HG02981 (cell line): ENCODE measurements around the gene ANKS1A.
"Not testable (repeated sequence)": the region's sequence is repeated elsewhere in the genome, so short reads cannot be mapped to it uniquely, and the experiment has no call there.

Source experiments
- ATAC-seq: cut with Tn5 transposase; IDR thresholded peaks from one replicate; pipeline ENCODE4 v1.9.1; 2021; ENCODE audit warnings: mild to moderate bottlenecking, moderate library complexity; ENCODE audit not compliant: unreplicated experiment

Gene ANKS1A

DNA sequence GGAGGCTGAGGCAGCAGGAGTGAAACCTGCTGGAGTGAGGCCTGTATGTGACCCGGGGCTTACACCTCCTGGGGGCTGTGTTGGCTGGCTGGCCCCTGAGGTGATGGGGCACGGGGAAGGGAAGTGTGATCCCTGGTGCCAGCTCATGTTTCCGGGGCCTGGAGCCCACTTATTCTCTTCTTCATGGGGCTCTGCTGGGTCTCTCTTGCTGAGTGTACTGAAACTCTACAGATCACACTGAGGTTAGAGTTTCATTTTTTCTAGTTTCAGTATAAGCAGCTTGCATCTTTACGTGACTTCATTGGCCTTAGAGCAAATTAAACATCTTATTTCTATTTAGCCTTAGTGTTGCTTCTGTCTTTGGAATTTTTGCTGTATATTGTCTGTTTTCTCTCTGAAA is 96.2 kb downstream of the ANKS1A start:
- no peak for ATAC-seq

DNA sequence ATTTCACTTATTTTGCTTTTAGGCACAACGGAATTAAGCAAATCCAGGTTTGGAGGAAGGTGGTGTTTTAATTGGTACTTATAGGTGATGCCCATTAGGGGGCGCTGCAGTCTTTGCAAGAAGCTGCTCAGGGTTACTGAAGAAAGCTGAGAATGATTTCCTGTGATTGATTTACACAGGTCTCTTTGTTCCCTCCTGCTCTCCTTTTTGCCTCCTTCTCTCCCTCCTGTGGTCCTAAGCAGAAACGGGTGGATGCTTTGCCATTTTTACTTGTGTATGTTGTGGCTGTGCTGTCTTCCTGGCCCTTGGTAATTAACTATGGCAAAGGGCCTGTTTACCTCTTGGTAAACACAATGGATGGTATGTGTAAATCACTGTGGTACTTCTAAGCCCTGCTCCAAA is 97.8 kb downstream of the ANKS1A start:
- no peak for ATAC-seq

DNA sequence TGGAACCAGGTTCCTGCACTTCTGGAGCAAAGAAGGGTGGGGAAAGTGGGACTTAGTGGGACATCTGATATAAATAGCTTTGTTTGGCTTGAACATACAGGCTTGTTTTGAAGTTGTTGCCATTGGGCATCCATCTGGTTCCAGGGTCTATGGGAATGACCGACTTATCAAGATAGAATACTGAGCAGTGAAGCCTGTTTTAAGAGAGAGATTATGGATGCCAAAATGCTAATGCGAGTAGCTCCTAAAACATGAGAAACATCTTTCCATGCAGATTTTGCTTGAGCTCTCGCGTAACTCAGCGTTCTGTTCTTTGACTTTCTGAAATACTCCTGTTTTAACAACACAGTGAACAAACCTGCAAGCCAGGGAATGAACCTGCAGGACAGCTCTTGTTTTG is 98.5 kb downstream of the ANKS1A start:
- ATAC-seq, result no peak

DNA sequence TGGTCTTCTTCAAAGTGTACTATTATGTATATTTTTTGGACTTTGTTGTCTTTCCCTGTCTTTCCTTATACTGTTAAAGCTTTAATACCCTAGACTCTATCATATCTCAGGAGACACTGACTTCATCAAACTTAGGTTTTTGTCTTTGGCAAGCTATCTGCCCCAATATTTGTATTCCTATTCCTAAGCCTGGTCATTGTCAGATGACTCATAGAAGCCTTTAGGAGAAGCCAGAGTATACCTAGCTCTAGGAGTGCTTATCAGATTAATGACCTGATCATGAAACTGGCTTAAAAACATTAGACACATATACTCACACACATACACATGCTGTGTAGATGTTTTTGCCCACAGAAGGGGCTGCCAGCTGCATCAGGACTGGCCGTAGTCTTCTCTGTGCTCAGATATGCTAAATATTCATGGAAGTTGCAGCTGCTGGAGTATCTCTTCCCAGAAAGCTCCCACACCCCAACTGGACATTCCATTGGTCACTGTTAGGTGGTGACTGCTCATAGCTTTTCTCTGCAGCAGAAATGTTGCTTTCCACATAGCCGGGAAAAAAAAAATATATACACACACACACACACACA is 102.0 kb downstream of the ANKS1A start:
- no peak for ATAC-seq

DNA sequence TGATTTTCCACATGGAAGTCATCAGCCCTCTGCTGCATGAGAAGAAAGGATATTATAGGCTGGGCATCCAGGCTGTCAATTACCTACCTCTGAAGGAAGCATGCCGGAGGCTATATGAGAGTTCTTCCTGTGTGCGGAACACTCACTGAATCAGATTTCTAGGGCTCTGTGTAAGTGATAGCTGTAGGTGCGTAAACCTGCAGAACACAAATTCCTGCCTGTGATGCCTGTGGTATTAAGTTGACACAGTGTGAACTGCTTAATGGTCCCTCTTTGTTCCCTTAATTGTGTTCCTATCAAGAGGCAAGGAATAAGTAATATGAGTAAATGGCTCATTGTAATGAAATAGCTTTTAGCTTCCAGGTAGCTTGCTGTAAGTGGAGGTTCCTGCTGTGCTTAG is 103.3 kb downstream of the ANKS1A start:
- ATAC-seq, result no peak

DNA sequence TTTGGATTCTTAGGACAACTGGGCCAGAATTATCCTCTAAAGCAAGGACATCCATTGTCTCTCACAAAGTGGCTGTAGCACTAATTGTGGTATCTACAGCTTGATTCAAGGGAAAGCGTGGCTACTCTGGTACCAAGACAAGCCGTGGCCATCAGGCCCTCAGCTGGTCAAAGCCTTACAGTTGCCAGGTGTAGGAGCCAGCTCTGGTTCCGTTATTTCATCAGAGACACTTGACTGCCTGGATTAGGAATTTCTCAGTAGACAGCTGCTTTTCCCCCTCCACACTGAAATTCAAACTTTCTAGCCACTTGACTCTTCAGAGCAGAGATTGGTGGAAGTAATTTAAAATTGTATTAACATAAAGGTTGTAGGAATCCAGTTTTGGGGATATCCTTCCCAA is 104.2 kb downstream of the ANKS1A start:
- ATAC-seq, result no peak

DNA sequence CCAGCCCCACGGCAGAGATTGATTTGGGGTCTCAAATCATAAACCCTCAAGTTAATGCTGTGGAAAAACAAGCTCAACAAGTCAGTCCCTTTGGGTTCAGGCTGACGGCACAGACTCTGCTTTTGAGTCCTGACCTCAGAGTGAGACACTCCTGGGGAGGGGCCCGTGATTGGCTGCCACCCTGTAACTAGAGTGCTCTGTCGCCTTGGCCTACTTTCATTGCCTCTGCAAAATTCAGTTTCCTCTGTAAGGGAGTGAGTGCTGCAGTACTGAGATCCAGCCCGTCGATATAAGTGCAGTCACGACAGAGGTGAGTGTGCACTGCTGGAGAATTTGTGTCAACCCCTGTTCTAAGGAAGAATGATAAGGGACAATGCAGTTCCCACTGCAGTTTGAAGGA is 105.6 kb downstream of the ANKS1A start:
- no peak for ATAC-seq

DNA sequence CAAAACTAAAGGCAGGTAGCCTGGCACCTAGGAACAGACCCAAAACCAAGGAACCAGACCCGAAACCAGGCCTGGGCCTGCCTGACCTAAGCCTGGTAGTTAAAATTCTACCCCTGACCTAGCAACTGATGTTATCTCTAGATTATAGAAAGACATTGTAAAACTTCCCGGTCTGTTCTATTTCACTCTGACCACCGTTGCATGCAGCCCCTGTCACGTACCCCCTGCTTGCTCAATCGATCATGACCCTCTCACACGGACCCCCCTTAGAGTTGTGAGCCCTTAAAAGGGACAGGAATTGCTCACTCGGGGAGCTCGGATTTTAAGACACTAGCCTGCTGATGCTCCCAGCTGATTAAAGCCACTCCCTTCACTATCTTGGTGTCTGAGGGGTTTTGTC is 109.4 kb downstream of the ANKS1A start:
- ATAC-seq, result not testable (repeated sequence)

DNA sequence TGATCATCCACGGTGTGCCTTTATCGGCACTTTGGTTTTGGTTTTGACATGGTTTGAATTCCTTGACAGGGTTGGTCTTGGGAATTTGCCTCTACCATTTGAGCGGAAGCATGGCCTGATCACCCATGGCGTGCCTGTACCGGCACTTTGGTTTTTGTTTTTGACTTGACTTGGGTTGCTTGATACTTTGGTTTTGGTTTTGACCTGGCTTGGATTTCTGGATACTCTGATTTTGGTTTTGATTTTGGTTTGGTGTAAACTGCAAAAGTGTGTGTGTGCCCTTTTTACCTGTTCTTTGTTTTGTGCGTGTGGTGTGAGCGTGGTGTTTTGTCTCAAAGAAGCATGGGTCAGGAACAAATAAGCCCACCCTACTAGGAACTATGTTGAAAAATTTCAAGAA is 110.1 kb downstream of the ANKS1A start:
- not testable (repeated sequence) for ATAC-seq

DNA sequence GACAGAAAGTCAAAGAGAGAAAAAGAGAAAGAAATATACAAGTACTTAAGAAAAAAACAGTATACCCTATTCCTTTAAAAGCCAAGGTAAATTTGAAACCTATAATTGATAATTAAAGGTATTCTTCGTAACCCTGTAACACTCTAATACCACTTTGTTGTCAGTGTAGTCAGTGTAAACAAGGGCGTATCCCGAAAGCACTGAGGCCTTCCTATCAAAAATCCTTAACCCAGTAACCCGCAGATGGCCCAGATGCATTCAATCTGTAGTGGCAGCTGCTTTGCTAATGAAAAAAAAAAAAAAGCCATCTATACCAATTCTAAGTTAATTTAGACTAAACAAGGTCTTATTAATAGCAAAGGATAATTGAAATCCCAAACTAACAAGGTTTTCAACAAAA is 110.9 kb downstream of the ANKS1A start:
- ATAC-seq, result not testable (repeated sequence)

DNA sequence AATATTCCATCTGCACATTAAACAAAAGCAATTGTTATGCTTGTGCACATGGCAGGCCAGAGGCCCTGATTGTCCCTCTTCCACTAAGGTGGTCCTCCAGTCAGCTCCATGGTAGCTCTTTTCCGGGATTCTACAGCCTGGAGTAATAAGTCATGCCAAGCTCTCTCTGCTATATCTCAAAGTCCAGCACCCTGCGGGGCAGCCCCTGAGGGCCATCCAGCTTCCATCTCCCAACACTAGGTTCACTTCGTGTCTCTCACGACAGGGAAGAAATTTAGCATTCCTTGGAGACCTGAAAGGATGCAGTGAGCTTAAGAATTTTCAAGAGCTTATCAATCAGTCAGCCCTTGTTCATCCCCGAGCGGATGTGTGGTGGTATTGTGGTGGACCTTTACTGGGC is 112.3 kb downstream of the ANKS1A start:
- not testable (repeated sequence) for ATAC-seq

DNA sequence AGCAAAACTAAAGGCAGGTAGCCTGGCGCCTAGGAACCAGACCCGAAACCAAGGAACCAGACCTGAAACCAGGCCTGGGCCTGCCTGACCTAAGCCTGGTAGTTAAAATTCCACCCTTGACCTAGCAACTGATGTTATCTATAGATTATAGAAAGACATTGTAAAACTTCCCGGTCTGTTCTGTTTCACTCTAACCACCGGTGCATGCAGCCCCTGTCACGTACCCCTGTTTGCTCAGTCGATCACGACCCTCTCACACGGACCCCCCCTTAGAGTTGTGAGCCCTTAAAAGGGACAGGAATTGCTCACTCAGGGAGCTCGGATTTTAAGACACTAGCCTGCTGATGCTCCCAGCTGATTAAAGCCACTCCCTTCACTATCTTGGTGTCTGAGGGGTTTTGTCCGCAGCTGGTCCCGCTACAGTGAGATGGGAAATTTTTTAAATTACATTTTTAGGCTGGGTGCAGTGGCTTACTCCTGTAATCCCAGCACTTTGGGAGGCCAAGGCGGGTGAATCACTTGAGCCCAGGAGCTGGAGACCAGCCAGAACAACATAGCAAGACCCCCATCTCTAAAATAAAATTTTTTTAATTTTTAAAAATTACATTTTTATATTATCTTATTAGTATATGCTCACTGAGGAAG is 115.0 kb downstream of the ANKS1A start:
- ATAC-seq, result not testable (repeated sequence)

DNA sequence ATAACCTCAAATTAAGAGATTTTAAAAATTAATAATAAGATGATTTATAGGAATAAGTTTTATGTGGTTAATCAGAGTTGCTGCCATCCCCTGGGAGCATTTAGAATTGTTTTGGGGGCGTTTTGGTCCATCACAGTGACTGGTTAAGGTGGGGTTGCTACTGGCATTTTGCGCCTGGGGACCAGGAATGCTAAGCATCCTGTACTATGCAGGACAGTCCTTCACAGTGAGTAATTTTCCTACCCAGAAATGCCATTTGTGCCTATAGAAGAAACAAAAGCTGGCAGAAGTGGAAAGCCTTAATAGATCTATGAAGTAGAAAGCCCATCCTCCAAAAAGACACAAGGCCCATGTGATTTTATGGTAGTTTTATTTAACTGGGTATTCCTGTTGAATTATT is 118.0 kb downstream of the ANKS1A start:
- ATAC-seq, result no peak

DNA sequence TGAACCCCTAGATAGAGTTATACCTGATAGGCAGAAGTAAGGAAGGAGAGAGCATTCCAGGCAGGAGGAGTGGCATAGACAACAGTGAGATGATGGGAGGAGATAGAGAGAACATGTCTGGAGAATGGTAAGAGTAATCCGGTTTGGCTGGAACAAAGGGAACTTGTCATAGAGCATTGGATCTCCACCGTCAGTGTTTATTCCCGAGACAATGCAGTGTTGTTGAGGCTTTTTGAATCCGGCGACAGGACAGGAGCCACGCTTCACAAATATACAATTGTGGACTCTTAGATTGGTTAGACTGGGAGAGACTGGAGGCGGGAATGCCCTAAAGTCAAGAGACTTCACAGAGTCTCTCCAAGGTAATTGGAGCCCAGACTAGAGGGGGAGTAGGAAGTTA is 119.8 kb downstream of the ANKS1A start:
- ATAC-seq, result no peak

DNA sequence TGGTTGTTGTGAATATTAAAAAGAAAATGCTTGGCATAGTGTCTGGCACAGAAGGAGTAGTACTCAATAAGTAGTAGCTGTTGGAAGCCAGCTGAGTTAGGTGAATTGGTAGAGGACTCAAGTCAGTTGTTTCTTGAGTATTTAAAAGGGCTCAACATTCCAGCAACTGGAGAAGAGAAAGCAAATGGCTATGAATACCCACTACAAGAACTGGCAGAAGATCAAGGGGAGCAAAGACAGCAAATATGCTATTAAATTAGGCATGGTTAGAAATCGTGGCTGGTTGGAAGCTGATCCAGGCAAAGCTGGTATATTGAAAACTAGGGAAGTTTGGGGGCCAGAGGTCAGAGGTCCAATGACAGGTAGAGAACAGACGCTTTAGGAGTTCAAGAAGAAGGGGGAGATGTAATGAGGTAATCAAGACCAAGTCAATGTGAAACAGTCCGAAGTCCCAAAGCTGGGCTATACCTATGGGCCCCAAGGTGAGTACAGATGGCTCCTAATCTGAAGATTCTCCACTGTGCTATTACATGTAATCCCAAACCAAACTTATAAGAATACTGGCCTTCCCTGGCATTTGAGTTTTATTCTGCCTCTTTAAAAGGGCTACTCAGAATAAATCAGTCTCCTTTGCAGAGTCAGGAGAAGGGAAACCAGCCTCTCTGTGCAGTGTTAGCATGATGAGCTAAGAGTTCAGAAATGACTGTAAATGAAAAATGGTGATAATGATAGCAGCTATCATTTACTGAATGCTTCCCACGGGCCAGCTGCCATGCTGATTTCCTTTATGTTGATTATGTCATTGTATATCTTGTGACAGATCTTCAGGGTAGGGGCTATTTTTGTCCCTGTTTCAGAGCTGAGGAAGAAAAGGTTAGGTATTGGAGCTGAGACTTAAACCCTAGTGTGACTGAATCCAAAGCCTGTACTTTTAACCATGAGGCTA is 122.3 kb downstream of the ANKS1A start:
- ATAC-seq, result no peak

DNA sequence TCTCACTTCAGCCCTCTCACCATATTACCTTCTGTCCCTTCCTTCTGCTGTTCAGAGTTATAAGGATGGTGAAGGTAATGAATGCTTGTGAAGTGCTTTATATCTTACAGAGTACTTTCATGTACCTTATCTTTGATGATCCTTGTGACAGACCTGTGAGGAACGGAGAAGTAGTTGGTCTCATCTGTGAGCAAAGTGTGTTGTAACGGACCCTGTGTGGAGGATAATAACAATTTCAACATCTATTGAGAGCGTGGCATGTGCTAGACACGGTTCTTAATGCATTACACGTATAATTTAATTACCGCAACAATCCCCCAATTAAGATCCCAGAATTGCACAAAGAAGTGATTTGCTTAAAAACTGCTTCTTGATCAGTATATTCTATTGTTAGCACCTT is 124.6 kb downstream of the ANKS1A start:
- ATAC-seq, result no peak

DNA sequence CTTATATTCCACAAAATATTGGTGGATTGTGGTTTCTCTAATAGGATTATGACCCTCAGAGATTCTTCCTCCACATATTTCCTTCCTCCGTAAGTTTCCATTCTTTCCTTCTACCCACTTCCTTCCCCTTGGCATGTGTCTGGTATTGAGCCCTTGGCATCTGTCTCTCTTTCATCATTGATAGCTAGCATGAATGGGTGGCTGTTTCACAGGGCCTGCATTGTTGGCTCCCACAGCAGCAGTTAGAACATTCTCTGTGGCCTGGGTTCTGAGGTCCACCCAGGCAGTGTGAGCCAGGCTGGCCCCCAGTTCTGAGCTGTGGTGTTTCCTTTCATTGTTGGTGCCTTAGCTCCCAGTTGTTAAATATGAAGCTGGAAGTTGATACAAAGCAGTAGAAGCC is 125.3 kb downstream of the ANKS1A start:
- ATAC-seq, result no peak

DNA sequence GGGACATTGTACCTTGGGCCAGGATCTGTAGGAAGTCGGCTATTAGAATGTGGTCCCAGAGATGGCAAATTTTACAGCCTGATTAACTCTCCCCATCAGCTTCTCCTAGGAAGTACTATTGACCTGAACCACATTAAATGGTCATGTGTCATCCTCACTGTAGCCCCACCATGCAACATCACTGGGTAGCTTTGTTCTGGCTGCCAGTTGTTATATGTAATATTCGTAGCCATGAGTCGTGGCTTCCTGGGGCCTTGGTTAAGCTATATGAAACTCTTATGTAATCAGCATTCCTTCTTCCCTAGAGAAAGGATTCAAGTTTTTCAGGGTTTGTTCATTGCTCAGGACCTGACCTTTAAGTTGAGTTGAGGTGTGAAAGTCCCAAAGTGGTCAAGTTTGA is 125.7 kb downstream of the ANKS1A start:
- no peak for ATAC-seq

DNA sequence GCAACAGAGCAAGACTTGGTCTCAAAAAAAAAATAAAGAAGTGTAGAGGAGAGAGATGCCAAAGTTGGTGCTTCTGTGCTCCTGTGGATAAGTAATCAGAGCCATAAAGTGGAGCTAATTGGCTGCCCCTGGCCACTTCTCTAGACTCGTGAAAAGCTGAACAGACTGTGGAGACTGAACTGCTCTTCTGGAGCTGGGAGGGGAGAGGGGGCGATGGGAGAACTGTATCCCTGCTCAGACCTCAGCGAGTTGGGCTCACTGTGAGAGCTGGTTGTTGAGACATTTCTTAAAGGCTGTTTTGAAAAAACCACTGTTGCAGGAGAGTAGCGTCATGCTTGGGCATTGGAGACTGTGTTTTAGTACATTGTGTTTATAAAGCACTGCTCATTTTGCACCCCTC is 126.4 kb downstream of the ANKS1A start:
- ATAC-seq, result no peak

DNA sequence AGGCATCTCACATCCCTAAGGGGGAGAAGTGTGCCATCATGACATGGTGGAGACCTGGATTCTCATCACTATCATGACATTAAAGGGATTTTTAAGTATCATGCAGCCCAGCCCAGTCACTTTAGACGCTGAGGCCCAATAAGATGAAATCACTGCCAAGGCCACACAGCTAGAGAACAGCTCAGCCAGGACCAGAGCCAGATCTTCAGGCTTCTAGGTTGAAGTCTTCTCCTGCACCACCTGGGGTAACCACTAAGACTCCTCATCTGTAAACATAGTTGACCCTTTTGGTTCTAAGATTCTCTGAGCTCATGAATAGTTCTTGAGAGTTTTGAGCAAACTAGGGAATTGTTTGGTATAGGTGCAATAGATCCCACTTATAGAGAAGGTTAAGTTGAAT is 126.9 kb downstream of the ANKS1A start:
- ATAC-seq, result no peak

DNA sequence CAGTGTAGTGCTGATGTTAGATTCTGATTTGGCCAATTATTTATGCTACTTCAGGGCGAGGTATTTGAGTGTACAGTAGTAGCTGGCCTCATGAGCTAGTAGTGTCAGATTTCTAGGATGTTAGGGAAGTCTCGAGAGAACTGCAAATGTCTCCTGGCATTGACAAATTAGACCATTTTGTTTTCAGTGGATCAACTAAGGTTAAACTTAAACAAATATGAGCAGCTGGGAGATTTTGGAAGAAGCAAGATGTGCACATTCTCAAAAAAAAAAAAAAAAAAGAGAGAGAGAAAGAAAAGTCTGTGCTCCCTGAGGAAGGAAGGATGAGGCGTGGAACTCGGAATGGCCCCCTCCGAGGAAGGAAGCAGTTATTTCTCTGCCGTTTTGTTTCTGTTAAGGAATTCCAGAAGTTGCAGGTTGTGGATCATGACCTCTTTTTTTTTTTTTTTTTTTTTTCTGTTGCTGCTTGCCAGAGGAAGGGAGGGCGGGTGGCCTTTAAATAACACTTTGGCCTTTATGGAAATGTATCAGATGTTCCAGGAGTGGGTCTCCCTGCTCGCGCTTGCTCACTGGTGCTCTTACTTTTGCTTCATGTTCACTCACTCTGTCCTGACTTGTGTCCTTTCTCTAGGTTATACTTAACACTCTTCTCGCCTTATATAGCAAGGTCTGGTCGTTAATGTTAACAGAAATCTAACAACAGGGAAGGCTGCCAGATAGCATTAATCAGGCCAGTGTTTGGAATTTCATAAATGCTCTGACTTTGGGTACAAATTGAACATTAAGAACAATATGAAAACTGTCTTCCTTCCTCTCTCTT is 127.7 kb downstream of the ANKS1A start:
- ATAC-seq, result no peak
